Activated CD8-positive, alpha-beta T cell treated with anti-CD3 and anti-CD28 coated beads for 36 hours (primary cell): Measurements from ENCODE around the gene CBLL1. TPM values are rescaled to one million over a fixed set of nuclear protein-coding genes. Genes with fewer than 3 reads are reported as not detected.
A peak's percentile ranks its signal among the peaks of the same experiment; 100 is the strongest.

Experiments
- ATAC-seq: fragments of 200-7000 bp; cut with Tn5 transposase; one replicate; pipeline ENCODE4 v1.10.0; 2021; ENCODE audit warnings: mild to moderate bottlenecking, moderate library complexity
- CTCF ChIA-PET: fragments of 350-600 bp; sonication (Branson Sonifier 250); formaldehyde crosslinking; loops from one replicate; lab custom pipeline; 2021; ENCODE audit warnings: antibody characterized with exemption; lab: Charles Lee
- POLR2A ChIA-PET: fragments of 350-600 bp; sonication (Branson Sonifier 250); formaldehyde crosslinking; loops from one replicate; lab custom pipeline; 2021; ENCODE audit warnings: antibody characterized with exemption; lab: Charles Lee
- DNase-seq: peaks from one replicate; pipeline ENCODE4 v3.0.0-alpha.2; 2020
- H3K27ac Mint-ChIP-seq: one replicate; pipeline ENCODE4 v1.8.0; 2021; ENCODE audit warnings: mild to moderate bottlenecking, mixed read lengths
- H3K27me3 Mint-ChIP-seq: one replicate; pipeline ENCODE4 v1.8.0; 2021; ENCODE audit warnings: mixed read lengths
- H3K36me3 Mint-ChIP-seq: one replicate; pipeline ENCODE4 v1.8.0; 2021; ENCODE audit warnings: low read depth, mixed read lengths
- H3K4me1 Mint-ChIP-seq: one replicate; pipeline ENCODE4 v1.8.0; 2021; ENCODE audit warnings: low read depth, mixed read lengths
- H3K4me3 Mint-ChIP-seq: one replicate; pipeline ENCODE4 v1.8.0; 2021; ENCODE audit warnings: mild to moderate bottlenecking, moderate library complexity, mixed read lengths
- H3K9me3 Mint-ChIP-seq: one replicate; pipeline ENCODE4 v1.8.0; 2021; ENCODE audit warnings: mixed read lengths
- CTCF ChIP-seq: fragments of 200-600 bp; IDR thresholded peaks from one replicate; pipeline ENCODE4 v1.8.0; 2022; ENCODE audit warnings: antibody characterized with exemption, mild to moderate bottlenecking
- intact Hi-C: fragments of 100-400 bp; cut with micrococcal nuclease; formaldehyde crosslinking; loops from one replicate; pipeline ENCODE4 v1.10.0; 2022
- total RNA-seq, 2 experiments: library from RNA; stranded (reverse); gene quantifications; one replicate each; pipeline ENCODE4 v1.2.3, GENCODE V29; 2021

Gene CBLL1
- total RNA-seq, 2 experiments from 2014 or later: 31.7 to 38.2 TPM

GRCh38 chr7:107751113-107751512, 7.2 kb downstream of the CBLL1 start:
- H3K27ac Mint-ChIP-seq: no peak overlapping the region
- DNase-seq: no peak
- peaks cover 30% of the 10 kb centered on the region for H3K36me3 Mint-ChIP-seq
- no peak for ATAC-seq
- ChIA-PET POLR2A (no interaction called here), CTCF (no interaction called here)
- no peaks in the 10 kb centered on the region for H3K9me3 Mint-ChIP-seq
- H3K4me1 Mint-ChIP-seq: peaks cover 28% of the 10 kb centered on the region
- intact Hi-C loops: no loop called here
- H3K4me3 Mint-ChIP-seq: no peak overlapping the region
- no peak for TF ChIP-seq CTCF
- H3K27me3 Mint-ChIP-seq: no peaks in the 10 kb centered on the region

GRCh38 chr7:107754642-107755041, 10.7 kb downstream of the CBLL1 start:
- H3K36me3 Mint-ChIP-seq: peaks cover 46% of the 10 kb centered on the region
- no peak overlapping the region for H3K4me3 Mint-ChIP-seq
- no peaks in the 10 kb centered on the region for H3K9me3 Mint-ChIP-seq
- no peaks in the 10 kb centered on the region for H3K27me3 Mint-ChIP-seq
- intact Hi-C loops: loop anchor here (5.0 kb wide), 1 partner anchor 63 kb away; no protein-coding TSS in a partner anchor
- DNase-seq: no peak
- no peak for ATAC-seq
- H3K27ac Mint-ChIP-seq: peak overlapping the region; percentile 20
- ChIA-PET CTCF (interaction anchor here (1.6 kb wide), 1 partner anchor 18 kb away, joined by 4 read pairs; no protein-coding TSS in a partner anchor), POLR2A (no interaction called here)
- no peak for TF ChIP-seq CTCF
- H3K4me1 Mint-ChIP-seq: peaks cover 10% of the 10 kb centered on the region

GRCh38 chr7:107758667-107759066, 14.7 kb downstream of the CBLL1 start:
- ATAC-seq: peak; percentile 34
- POLR2A ChIA-PET: no interaction called here
- no peak overlapping the region for H3K27ac Mint-ChIP-seq
- intact Hi-C loops: loop anchor here (5.0 kb wide), 1 partner anchor 59 kb away; no protein-coding TSS in a partner anchor
- peaks cover 3% of the 10 kb centered on the region for H3K4me1 Mint-ChIP-seq
- no peak overlapping the region for H3K4me3 Mint-ChIP-seq
- no peaks in the 10 kb centered on the region for H3K27me3 Mint-ChIP-seq
- CTCF ChIA-PET: interaction anchor here (0.9 kb wide), 1 partner anchor 116 kb away, joined by 4 read pairs; no protein-coding TSS in a partner anchor
- no peaks in the 10 kb centered on the region for H3K9me3 Mint-ChIP-seq
- peak; percentile 3 for DNase-seq
- peaks cover 30% of the 10 kb centered on the region for H3K36me3 Mint-ChIP-seq
- no peak for TF ChIP-seq CTCF

- Mint-ChIP-seq H3K4me1 (peaks cover 18% of the 10 kb centered on the region), H3K27ac (no peak overlapping the region), H3K9me3 (no peaks in the 10 kb centered on the region), H3K36me3 (no peaks in the 10 kb centered on the region), H3K4me3 (no peak overlapping the region), H3K27me3 (no peaks in the 10 kb centered on the region)
- ChIA-PET CTCF (interaction anchor here (0.8 kb wide), 1 partner anchor 107 kb away, joined by 4 read pairs; no protein-coding TSS in a partner anchor), POLR2A (no interaction called here)
- intact Hi-C loops: no loop called here
- TF ChIP-seq CTCF: no peak
- DNase-seq: no peak
- ATAC-seq: no peak
Measured at GRCh38 chr7:107767391-107767790, 23.4 kb downstream of the CBLL1 start.

GRCh38 chr7:107768263-107768662, 24.3 kb downstream of the CBLL1 start:
- DNase-seq (no peak), ATAC-seq (no peak)
- Mint-ChIP-seq H3K27me3 (no peaks in the 10 kb centered on the region), H3K36me3 (no peaks in the 10 kb centered on the region), H3K9me3 (no peaks in the 10 kb centered on the region), H3K4me1 (peaks cover 21% of the 10 kb centered on the region), H3K27ac (no peak overlapping the region), H3K4me3 (no peak overlapping the region)
- TF ChIP-seq CTCF: no peak
- POLR2A ChIA-PET: no interaction called here
- CTCF ChIA-PET: interaction anchor here (0.8 kb wide), 1 partner anchor 106 kb away, joined by 4 read pairs; no protein-coding TSS in a partner anchor
- intact Hi-C loops: no loop called here
